HUES64 (cell line): ENCODE results near the gene B9D2. TPM values are rescaled to one million over a fixed set of nuclear protein-coding genes. Genes with fewer than 3 reads are reported as not detected.
A peak's percentile ranks its signal among the peaks of the same experiment; 100 is the strongest.
"Not testable (repeated sequence)": the region's sequence is repeated elsewhere in the genome, so short reads cannot be mapped to it uniquely, and the experiment has no call there.

Source experiments
- H3K27ac ChIP-seq: 2 replicates; pipeline ENCODE4 v1.7.0; 2013; ENCODE audit warnings: low read depth, low read length, inconsistent platforms
- H3K27me3 ChIP-seq: 2 replicates; pipeline ENCODE4 v1.6.1; 2013; ENCODE audit warnings: mild to moderate bottlenecking, low read length; ENCODE audit not compliant: insufficient read depth
- H3K36me3 ChIP-seq: 2 replicates; pipeline ENCODE4 v1.6.1; 2013; ENCODE audit warnings: mild to moderate bottlenecking, low read length; ENCODE audit not compliant: insufficient read depth
- H3K4me1 ChIP-seq: 2 replicates; pipeline ENCODE4 v1.6.1; 2013; ENCODE audit warnings: mild to moderate bottlenecking, low read length, moderate library complexity; ENCODE audit not compliant: insufficient read depth
- H3K4me3 ChIP-seq: 2 replicates; pipeline ENCODE4 v1.5.1; 2013; ENCODE audit warnings: mild to moderate bottlenecking, low read length, moderate library complexity
- H3K9ac ChIP-seq: 2 replicates; pipeline ENCODE4 v1.6.1; 2013; ENCODE audit warnings: mild to moderate bottlenecking, low read depth, low read length
- H3K9me3 ChIP-seq: 2 replicates; pipeline ENCODE4 v1.6.1; 2013; ENCODE audit warnings: low read depth, low read length; ENCODE audit not compliant: insufficient read depth
- WGBS: fragments of 150-250, 120-280 bp; methylation state at CpG from one replicate; pipeline ENCODE4 v1.1.7; 2013; ENCODE audit warnings: missing lambda C conversion rate; 5-methylcytosine and 5-hydroxymethylcytosine counted together
- polyA plus RNA-seq, 2 experiments: library from polyadenylated mRNA; stranded (reverse); fragments of 50-300 nt; gene quantifications; one replicate each; pipeline ENCODE4 v1.2.3, GENCODE V29; 2013

Gene B9D2, protein sequence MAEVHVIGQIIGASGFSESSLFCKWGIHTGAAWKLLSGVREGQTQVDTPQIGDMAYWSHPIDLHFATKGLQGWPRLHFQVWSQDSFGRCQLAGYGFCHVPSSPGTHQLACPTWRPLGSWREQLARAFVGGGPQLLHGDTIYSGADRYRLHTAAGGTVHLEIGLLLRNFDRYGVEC
- 5.2 TPM for polyA plus RNA-seq (2013, experiment 1 of 2)
- polyA plus RNA-seq (2013, experiment 2 of 2), result 5.6 TPM

DNA sequence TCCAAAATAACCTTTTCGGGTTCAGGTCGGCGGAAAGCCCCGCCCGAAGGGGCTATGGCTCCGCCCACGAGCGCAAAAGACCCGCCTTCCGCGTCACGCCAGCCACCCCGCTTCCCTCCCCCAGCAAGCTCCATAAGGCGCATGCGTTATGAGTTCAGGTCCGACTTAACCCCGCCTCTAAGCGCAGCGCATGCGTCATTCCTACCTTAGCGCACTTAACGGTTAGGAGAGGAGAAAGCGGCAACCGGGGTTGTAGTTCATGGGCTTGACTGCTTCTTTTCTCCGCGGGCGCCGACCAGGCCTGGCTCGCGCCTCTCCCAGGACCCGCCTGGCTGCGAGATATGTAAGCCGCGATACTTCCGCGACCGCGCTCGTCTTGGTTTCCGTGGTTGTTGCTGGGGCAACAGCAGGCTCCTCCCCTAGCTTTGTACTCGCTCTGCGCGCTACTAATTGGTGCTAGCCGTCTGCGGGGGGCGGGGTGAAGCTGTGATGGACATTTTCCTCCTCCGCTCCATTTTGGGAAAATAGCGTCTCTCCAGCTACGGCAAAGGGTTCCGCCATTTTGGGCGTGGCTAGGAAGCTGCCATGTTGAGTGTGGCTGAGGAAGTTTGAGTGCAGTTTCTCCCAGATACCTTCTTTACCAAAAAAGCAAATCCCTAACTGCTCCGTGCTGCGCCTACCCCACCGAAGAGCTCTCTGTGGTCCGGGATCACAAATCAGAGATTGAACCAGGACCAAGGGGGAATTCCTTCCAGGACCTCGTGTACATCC, at the start of gene B9D2:
Gene B9D2, minus strand, starts transcription at position 397 of the 771 bp plus-strand sequence. CDS start 630 bp downstream, outside the sequence.
- Histone ChIP-seq H3K27ac (peak within 1 kb of the TSS; percentile 95), H3K9me3 (no peaks in the 10 kb centered on the region), H3K27me3 (no peaks in the 10 kb centered on the region), H3K9ac (peak within 1 kb of the TSS; percentile 95), H3K36me3 (no peaks in the 10 kb centered on the region), H3K4me1 (peaks cover 4% of the 10 kb centered on the region; the same call in 1 of the 2 replicates), H3K4me3 (peak within 1 kb of the TSS; percentile 85)
- WGBS, result under 1% methylated on average over 53 of the region's 56 CpGs

DNA sequence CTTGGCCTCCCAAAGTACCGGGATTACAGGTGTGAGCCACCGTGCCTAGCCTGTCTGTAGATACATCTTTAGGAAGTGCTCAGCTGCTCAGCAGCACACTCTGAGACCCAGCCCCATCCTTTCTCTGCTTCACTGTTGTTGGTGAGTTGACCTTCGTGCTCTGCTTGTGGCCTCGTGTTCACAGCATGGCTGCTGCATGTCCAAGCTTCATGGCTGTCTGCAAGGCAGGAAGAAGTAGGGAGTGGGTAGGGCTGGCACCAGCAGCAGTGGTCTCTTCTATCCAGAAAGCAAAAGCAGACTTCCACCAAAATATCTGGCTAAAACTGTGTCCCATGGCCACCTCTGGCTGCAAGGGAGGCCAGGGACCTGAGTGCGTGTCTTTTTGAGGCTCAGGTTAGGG, 49.0 kb upstream of the B9D2 start:
- Histone ChIP-seq H3K36me3 (peaks cover 28% of the 10 kb centered on the region), H3K27ac (no peak overlapping the region), H3K9ac (no peak overlapping the region)

DNA sequence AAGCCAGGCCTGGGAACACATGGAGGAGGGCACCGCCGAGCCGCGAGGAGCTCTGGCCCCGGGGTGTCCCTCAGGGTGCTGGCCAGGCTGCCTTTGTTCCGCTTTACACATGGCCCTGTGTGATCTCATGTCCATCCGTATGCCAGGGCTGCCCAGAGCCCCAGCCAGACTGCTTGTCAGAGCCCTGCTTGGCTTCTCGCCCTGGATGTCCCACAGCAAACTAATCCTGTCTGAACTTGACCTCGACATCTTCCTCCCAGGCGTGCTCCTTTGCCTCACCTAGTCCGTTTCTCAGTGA, 48.0 kb upstream of the B9D2 start:
- no peak overlapping the region for H3K9ac ChIP-seq

More for the DNA sequence above, 49.0 kb upstream of the B9D2 start:
- no peak overlapping the region for H3K4me3 ChIP-seq
- WGBS, result 92% methylated on average over 5 of the region's 5 CpGs
- H3K4me1 ChIP-seq, result no peaks in the 10 kb centered on the region
- no peaks in the 10 kb centered on the region for H3K9me3 ChIP-seq
- no peaks in the 10 kb centered on the region for H3K27me3 ChIP-seq

DNA sequence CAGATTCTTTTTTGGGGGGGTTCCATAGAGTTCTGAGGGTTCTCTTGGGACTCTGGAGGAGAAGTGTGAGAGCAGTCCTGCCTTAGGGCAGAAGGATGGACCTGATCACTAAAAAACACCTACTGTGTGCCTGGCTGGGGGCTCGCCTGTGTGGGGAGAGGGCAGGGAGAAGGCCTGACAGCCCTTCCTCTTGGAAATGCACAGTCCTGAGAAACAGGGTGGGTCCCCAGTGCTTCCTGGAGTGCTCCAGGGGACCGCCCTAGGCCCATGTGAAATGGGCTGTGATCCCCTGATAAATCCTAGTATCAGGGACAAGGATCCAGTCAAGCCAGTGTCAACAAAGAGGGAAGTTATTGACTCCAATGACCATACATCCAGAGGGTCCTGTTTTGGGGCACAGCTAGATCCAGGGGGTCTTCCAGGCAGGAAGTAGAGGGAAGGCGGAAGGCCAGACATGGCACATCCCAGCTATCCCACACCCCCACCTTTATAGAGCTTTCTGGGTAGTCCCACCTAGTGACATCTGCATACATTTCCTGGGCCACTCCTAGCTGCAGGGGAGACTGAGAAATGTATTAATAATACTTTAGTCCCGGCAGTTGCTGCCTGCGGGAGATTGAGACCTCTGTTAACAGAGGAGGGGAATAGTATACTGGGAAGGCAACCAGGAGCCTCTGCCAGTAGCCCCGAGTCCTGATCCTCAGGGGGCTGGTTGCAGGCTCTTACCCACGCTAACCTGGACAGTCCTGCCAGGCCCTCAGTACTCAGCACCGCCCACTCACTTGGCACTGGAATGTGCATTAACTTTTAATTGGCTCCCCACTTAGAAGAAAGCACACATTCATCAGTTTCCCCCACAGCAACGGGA, 47.4 kb upstream of the B9D2 start:
- 79% methylated on average over 8 of the region's 9 CpGs for whole genome bisulfite sequencing
- Histone ChIP-seq H3K27ac (no peak overlapping the region), H3K36me3 (peaks cover 21% of the 10 kb centered on the region; the same call in 1 of the 2 replicates), H3K27me3 (no peaks in the 10 kb centered on the region), H3K9me3 (no peaks in the 10 kb centered on the region), H3K4me3 (no peak overlapping the region), H3K4me1 (peaks cover 4% of the 10 kb centered on the region; the same call in 1 of the 2 replicates), H3K9ac (no peak overlapping the region)

More for the DNA sequence above, 48.0 kb upstream of the B9D2 start:
- Histone ChIP-seq H3K27ac (no peak overlapping the region), H3K4me1 (peaks cover 4% of the 10 kb centered on the region; the same call in 1 of the 2 replicates), H3K4me3 (no peak overlapping the region), H3K9me3 (no peaks in the 10 kb centered on the region), H3K27me3 (no peaks in the 10 kb centered on the region), H3K36me3 (peaks cover 24% of the 10 kb centered on the region; the same call in 1 of the 2 replicates)
- 85% methylated on average over 11 of the region's 11 CpGs for WGBS

DNA sequence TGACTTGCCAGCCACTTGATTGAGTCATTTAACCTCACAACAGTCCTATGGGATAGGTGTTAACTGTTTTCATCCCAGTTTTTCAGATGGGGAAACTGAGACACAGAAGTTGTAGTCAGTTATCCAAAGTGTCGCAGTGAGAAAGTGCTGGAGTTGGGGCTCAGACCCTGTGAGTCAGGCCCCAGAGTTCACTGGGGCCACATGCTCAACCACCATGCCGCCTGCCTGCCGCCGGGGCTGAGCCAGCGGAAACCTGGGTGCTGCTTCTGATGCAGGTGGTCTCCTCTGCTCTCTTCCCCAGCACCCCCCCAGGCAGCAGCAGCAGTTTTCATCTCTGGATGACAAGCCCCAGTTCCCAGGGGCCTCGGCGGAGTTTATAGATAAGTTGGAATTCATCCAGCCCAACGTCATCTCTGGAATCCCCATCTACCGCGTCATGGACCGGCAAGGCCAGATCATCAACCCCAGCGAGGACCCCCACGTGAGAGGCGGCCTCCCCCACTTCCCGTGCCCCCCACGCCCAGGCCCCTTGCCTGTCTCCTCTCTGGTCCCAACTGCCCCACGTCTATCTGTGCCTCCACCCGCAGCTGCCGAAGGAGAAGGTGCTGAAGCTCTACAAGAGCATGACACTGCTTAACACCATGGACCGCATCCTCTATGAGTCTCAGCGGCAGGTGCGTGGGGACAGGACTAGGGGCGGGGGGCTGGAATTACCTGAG, 46.5 kb upstream of the B9D2 start:
- H3K27me3 ChIP-seq, result no peaks in the 10 kb centered on the region
- H3K9me3 ChIP-seq, result no peaks in the 10 kb centered on the region
- H3K4me1 ChIP-seq, result peaks cover 4% of the 10 kb centered on the region; the same call in 1 of the 2 replicates
- no peak overlapping the region for H3K27ac ChIP-seq
- H3K4me3 ChIP-seq, result no peak overlapping the region
- no peak overlapping the region for H3K9ac ChIP-seq
- H3K36me3 ChIP-seq, result peaks cover 18% of the 10 kb centered on the region; the same call in 1 of the 2 replicates
- 96% methylated on average over 23 of the region's 23 CpGs for WGBS

DNA sequence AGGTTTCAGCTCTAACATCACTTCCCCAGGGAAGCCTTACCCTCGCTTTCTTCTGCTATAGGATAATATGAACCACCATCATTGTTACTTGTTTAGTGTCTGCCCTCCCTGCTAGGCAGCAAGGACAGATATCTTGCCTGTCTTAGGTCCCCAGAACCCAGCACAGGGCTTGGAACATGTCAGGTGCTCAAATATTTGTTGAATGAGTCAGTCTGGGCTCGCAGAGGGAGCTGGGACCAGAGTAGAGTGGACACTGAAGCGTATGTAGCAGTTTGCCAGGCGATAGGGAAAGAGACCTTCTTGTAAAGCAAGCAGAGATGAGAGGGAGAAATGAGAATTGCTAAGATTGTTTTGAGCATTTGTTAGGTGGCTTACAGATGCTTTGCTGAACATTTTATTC, 45.3 kb upstream of the B9D2 start:
- WGBS, result 63% methylated on average over 4 of the region's 4 CpGs

DNA sequence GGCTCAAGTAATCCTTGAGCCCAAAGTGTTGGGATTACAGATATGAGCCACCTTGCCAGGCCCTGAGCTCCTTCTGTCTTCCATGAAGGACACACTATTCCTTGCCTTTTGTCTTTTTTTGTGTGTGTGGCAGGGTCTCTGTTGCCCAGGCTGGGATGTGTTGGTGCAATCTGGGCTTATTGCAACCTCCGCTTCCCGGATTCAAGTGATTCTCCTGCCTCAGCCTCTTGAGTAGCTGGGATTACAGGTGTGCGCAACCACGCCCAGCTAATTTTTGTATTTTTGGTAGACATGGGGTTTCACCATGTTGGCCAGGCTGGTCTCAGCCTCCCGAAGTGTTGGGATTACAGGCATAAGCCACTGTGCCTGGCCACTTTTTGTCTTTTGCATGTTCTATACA, 44.9 kb upstream of the B9D2 start:
- not testable (repeated sequence) for H3K9me3 ChIP-seq, H3K4me3 ChIP-seq, H3K4me1 ChIP-seq, H3K9ac ChIP-seq, H3K27ac ChIP-seq, H3K27me3 ChIP-seq
- H3K36me3 ChIP-seq, result peaks cover 12% of the 10 kb centered on the region; the same call in 1 of the 2 replicates
- WGBS, result 94% methylated on average over 5 of the region's 5 CpGs

More for the DNA sequence above, 45.3 kb upstream of the B9D2 start:
- H3K27me3 ChIP-seq, result no peaks in the 10 kb centered on the region
- no peak overlapping the region for H3K4me3 ChIP-seq
- H3K9me3 ChIP-seq, result no peaks in the 10 kb centered on the region
- no peak overlapping the region for H3K9ac ChIP-seq
- H3K27ac ChIP-seq, result no peak overlapping the region
- peaks cover 4% of the 10 kb centered on the region; the same call in 1 of the 2 replicates for H3K4me1 ChIP-seq
- peaks cover 12% of the 10 kb centered on the region; the same call in 1 of the 2 replicates for H3K36me3 ChIP-seq

DNA sequence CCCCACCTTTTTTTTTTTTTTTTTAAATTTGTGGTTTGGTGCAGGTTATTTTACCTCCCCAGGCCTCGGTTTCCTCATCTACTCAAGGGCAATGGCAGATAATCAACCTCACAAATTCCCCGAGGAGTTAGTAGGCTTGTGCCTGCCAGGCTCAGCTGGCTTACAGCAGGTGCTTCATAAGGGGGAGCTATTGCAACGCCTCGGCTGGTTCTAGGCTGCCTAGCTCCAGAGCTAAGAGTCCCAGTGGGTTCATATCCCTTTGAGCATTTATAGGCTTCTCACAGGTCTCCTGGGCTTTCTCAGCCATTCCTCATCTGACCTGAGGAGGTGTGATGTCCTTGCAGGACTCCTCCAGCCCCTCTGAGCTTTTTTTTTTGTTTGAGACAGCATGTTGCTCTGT, 44.3 kb upstream of the B9D2 start:
- Histone ChIP-seq H3K9ac (no peak overlapping the region), H3K36me3 (peaks cover 12% of the 10 kb centered on the region; the same call in 1 of the 2 replicates), H3K27ac (no peak overlapping the region), H3K4me1 (peaks cover 4% of the 10 kb centered on the region; the same call in 1 of the 2 replicates), H3K27me3 (no peaks in the 10 kb centered on the region), H3K9me3 (no peaks in the 10 kb centered on the region), H3K4me3 (no peak overlapping the region)
- 80% methylated on average over 4 of the region's 4 CpGs for WGBS

DNA sequence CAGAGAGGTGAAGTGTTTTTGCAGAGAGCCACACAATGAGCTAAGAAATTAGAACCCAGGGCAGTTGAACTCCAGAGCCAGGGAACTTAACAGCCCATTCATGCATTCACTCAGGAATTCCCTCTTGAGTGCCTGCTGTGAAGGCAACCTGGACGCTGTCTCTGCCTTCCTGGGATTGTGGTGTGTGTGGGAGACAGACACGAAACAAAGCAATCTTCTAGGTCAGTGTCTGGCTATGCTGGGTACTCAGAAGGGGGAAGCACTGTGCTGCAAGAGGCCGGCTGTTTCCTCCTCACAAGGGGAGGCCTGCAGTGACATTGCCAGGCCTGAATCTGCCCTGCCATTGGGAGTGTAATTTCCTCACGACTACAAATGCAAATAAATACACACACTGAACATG, 43.3 kb upstream of the B9D2 start:
- 36% methylated on average over 4 of the region's 4 CpGs for WGBS
- H3K27ac ChIP-seq, result peak overlapping the region; percentile 27; the same call in 1 of the 2 replicates

DNA sequence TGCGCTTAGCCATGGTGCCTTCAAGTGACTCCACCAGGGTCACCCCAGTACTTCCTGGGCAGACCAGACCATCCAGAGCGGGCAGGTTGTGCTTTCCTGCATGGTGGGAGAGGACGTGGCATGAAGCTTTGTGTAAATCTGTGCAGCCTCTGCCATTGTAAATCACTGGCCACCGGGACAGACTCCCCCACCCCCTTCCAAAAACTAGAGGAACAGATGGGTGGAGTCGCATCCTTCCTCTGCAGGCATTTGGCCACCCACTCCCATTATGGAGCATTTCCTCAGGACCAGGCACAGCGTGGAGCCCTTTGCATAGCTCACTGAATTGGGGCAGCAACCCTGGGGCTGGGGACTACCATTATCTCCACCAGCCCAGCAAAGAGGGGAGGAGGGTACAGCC, 41.8 kb upstream of the B9D2 start:
- Histone ChIP-seq H3K27ac (no peak overlapping the region), H3K27me3 (no peaks in the 10 kb centered on the region), H3K4me1 (peaks cover 4% of the 10 kb centered on the region; the same call in 1 of the 2 replicates), H3K9ac (no peak overlapping the region), H3K36me3 (0 out of 2 replicates have a peak, but pooled peaks cover 1% of the 10 kb centered on the region), H3K9me3 (no peaks in the 10 kb centered on the region), H3K4me3 (no peak overlapping the region)
- 71% methylated on average over 6 of the region's 6 CpGs for WGBS

More for the DNA sequence above, 43.3 kb upstream of the B9D2 start:
- H3K4me1 ChIP-seq, result peaks cover 4% of the 10 kb centered on the region; the same call in 1 of the 2 replicates
- no peaks in the 10 kb centered on the region for H3K27me3 ChIP-seq
- peak overlapping the region; percentile 4; the same call in 1 of the 2 replicates for H3K9ac ChIP-seq
- H3K36me3 ChIP-seq, result peaks cover 9% of the 10 kb centered on the region; the same call in 1 of the 2 replicates
- no peaks in the 10 kb centered on the region for H3K9me3 ChIP-seq
- no peak overlapping the region for H3K4me3 ChIP-seq
